HFFc6 (cell line): ENCODE results near the gene RUNDC3A. TPM values are rescaled to one million over a fixed set of nuclear protein-coding genes. Genes with fewer than 3 reads are reported as not detected.
A peak's percentile ranks its signal among the peaks of the same experiment; 100 is the strongest.

ENCODE experiments used
- DNase-seq: peaks from one replicate; pipeline ENCODE4 v3.0.0-alpha.2; 2018
- H3K27ac Mint-ChIP-seq: 2 replicates; pipeline ENCODE4 v1.8.0; 2020; ENCODE audit warnings: mild to moderate bottlenecking, mixed read lengths
- H3K27me3 Mint-ChIP-seq: 2 replicates; pipeline ENCODE4 v1.8.0; 2021; ENCODE audit warnings: mild to moderate bottlenecking, moderate library complexity, mixed read lengths; ENCODE audit not compliant: insufficient read depth
- H3K36me3 Mint-ChIP-seq: 2 replicates; pipeline ENCODE4 v1.8.0; 2021; ENCODE audit warnings: low read depth, mixed read lengths
- H3K4me1 Mint-ChIP-seq: 2 replicates; pipeline ENCODE4 v1.8.0; 2020; ENCODE audit warnings: low read depth, mixed read lengths
- H3K4me3 Mint-ChIP-seq: 2 replicates; pipeline ENCODE4 v1.8.0; 2020; ENCODE audit warnings: mild to moderate bottlenecking, moderate library complexity, mixed read lengths
- H3K9me3 Mint-ChIP-seq: 2 replicates; pipeline ENCODE4 v1.8.0; 2020; ENCODE audit warnings: mild to moderate bottlenecking, mixed read lengths
- total RNA-seq, 6 experiments: library from RNA; stranded (reverse); fragmentation: NEBNext Ultra II Directional; extraction: Animal tissue kit (Norgen Biotek cat#: 25700); gene quantifications; 2 replicates in 1 of 6; 3 replicates in 5 of 6; pipeline ENCODE4 v1.2.3, GENCODE V29; 2021
- TF ChIP-seq, protein P1 (sequence below): fragments of 200-600 bp; sonication (generic); IDR thresholded peaks from 2 replicates; pipeline ENCODE4 v1.5.0; 2021; ENCODE audit warnings: antibody characterized with exemption, mild to moderate bottlenecking

Gene RUNDC3A
- total RNA-seq, 6 experiments from 2014 or later: 0.17 TPM; not detected in 5

DNA sequence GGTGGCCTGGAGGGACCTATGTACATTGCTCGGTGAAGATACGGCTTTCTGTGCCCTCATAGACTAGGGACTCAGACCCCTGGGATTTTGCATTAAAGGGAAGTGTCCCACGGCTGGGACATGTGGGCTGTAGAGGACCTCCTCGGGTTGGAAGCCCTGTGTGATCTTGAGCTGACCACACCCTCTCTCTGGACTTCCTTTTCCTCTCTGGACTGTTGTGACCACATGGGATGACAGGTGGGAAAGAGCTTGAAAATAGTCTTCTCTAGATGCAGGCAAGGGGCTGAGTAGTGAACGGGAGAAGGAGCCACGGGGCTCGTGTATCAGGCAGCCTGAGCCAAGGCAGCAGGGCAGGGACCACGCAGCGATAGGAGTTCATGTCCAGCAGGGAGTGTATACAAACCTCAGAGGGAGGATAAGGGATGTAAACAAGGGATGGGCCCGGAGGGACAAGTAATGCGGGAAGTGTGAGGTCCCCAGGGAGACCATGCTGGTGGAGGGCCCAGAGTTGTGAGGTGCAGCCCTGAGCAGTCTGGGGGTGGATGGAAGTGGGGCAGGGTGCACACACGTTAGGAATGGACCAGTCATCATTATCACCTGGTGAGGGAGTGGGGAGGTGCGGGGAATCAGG, 36.0 kb upstream of the RUNDC3A start:
- no peaks in the 10 kb centered on the region for H3K36me3 Mint-ChIP-seq
- TF ChIP-seq, protein P1, sequence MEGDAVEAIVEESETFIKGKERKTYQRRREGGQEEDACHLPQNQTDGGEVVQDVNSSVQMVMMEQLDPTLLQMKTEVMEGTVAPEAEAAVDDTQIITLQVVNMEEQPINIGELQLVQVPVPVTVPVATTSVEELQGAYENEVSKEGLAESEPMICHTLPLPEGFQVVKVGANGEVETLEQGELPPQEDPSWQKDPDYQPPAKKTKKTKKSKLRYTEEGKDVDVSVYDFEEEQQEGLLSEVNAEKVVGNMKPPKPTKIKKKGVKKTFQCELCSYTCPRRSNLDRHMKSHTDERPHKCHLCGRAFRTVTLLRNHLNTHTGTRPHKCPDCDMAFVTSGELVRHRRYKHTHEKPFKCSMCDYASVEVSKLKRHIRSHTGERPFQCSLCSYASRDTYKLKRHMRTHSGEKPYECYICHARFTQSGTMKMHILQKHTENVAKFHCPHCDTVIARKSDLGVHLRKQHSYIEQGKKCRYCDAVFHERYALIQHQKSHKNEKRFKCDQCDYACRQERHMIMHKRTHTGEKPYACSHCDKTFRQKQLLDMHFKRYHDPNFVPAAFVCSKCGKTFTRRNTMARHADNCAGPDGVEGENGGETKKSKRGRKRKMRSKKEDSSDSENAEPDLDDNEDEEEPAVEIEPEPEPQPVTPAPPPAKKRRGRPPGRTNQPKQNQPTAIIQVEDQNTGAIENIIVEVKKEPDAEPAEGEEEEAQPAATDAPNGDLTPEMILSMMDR: no peak
- no peaks in the 10 kb centered on the region for H3K9me3 Mint-ChIP-seq
- DNase-seq: no peak
- no peak overlapping the region for H3K27ac Mint-ChIP-seq
- H3K27me3 Mint-ChIP-seq: peaks cover 43% of the 10 kb centered on the region
- no peaks in the 10 kb centered on the region for H3K4me1 Mint-ChIP-seq
- no peak overlapping the region for H3K4me3 Mint-ChIP-seq

DNA sequence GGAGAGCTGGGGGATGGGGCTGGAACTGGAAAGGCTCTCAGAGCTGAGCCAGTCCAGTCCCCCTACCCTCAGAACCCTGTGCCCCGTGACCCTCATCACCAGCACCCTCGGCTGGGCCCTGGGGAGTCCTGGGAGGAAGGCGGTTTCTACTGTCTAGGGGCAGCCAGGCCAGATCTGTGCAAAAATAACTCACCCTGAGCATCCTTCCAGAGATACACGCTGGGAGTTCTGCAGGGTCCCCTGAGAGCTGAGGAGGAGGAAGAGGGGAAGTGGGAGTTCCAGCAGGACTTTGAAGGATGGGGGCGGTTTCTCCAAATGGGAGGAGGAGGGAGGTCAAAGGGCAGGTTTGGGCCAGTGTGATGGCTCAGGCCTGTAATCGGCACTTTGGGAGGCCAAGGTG, 35.4 kb upstream of the RUNDC3A start:
- Mint-ChIP-seq H3K9me3 (no peaks in the 10 kb centered on the region), H3K27me3 (peaks cover 43% of the 10 kb centered on the region), H3K36me3 (no peaks in the 10 kb centered on the region), H3K4me3 (no peak overlapping the region), H3K4me1 (peaks cover 2% of the 10 kb centered on the region), H3K27ac (no peak overlapping the region)
- TF ChIP-seq, protein P1: no peak
- no peak for DNase-seq

- Mint-ChIP-seq H3K27me3 (peaks cover 39% of the 10 kb centered on the region), H3K36me3 (no peaks in the 10 kb centered on the region), H3K4me1 (peaks cover 9% of the 10 kb centered on the region), H3K4me3 (no peak overlapping the region), H3K27ac (no peak overlapping the region), H3K9me3 (no peaks in the 10 kb centered on the region)
- DNase-seq: no peak
- TF ChIP-seq, protein P1: no peak
Measured at GRCh38 chr17:44273607-44274006, 34.8 kb upstream of the RUNDC3A start.

- no peaks in the 10 kb centered on the region for H3K36me3 Mint-ChIP-seq
- H3K4me1 Mint-ChIP-seq: peaks cover 26% of the 10 kb centered on the region
- H3K9me3 Mint-ChIP-seq: no peaks in the 10 kb centered on the region
- no peak overlapping the region for H3K27ac Mint-ChIP-seq
- no peak overlapping the region for H3K4me3 Mint-ChIP-seq
- peaks cover 23% of the 10 kb centered on the region for H3K27me3 Mint-ChIP-seq
- TF ChIP-seq, protein P1: no peak
- peak; percentile 25 for DNase-seq
Measured at GRCh38 chr17:44277976-44278375, 30.4 kb upstream of the RUNDC3A start.

- Mint-ChIP-seq H3K36me3 (no peaks in the 10 kb centered on the region), H3K27me3 (peaks cover 17% of the 10 kb centered on the region), H3K9me3 (no peaks in the 10 kb centered on the region), H3K27ac (no peak overlapping the region), H3K4me1 (peaks cover 26% of the 10 kb centered on the region), H3K4me3 (peak overlapping the region; percentile 0; the same call in 1 of the 2 replicates)
- TF ChIP-seq, protein P1: no peak
- DNase-seq: no peak
Measured at GRCh38 chr17:44279346-44279665, 29.1 kb upstream of the RUNDC3A start.
